ENCODE measurements around the gene GPX6. TPM values are rescaled to one million over a fixed set of nuclear protein-coding genes. Genes with fewer than 3 reads are reported as not detected.
A peak's percentile ranks its signal among the peaks of the same experiment; 100 is the strongest.

Gene GPX6
- total and polyA plus RNA-seq, 5 donors = not detected

- DNase-seq = peak in 1 of 3 donors; percentile 55
- 18% methylated on average over 31 of the region's 31 CpGs for WGBS
- Histone ChIP-seq H3K4me1 (ENCODE audit: control insufficient read depth, insufficient read depth, low read length) (no peaks in the 10 kb centered on the region), H3K9me3 (ENCODE audit: control insufficient read depth, low read length) (no peaks in the 10 kb centered on the region), H3K4me3 (ENCODE audit: low read length) (no peak overlapping the region), H3K27me3 (ENCODE audit: control insufficient read depth, insufficient read depth) (no peaks in the 10 kb centered on the region), H3K27ac (ENCODE audit: low read length) (no peak overlapping the region)
- intact Hi-C loops (cut with DNase I) = no loop called here
- ATAC-seq = no peak
These were observed 28.3 kb upstream of the GPX6 start for GRCh38 chr6:28543651-28544610.

- Histone ChIP-seq H3K27ac (ENCODE audit: low read length) (no peak overlapping the region), H3K4me3 (ENCODE audit: low read length) (no peak overlapping the region), H3K4me1 (ENCODE audit: control insufficient read depth, insufficient read depth, low read length) (no peaks in the 10 kb centered on the region), H3K27me3 (ENCODE audit: control insufficient read depth, insufficient read depth) (peaks cover 2% of the 10 kb centered on the region), H3K9me3 (ENCODE audit: control insufficient read depth, low read length) (no peaks in the 10 kb centered on the region)
- WGBS = 3% methylated on average over 30 of the region's 30 CpGs
- DNase-seq (peak in 1 of 3 donors; percentile 29), ATAC-seq (peak in 1 of 2 donors; percentile 80)
- intact Hi-C loops (cut with DNase I) = no loop called here
These were observed 27.1 kb upstream of the GPX6 start for GRCh38 chr6:28542440-28543296.

DNA sequence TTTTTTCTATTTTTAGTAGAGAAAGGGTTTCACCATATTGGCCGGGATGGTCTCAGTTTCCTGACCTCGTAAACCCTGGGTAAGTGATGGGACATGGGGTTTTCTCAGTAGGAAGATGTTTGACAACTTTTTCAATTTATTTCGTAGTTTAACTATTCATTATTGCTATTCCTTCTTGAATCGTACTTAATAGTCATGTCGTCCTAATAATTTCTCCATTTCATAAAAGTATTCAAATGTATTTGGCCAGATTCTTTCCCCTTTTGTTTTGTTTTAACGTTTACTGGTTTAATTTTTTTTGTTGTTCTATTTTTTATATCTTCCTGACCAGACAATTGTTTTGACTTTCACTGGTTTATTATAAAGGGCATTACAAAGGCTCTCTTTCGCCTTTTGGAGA lies 26.4 kb upstream of the GPX6 start:
- Histone ChIP-seq H3K4me3 (ENCODE audit: low read length) (no peak overlapping the region), H3K27me3 (ENCODE audit: control insufficient read depth, insufficient read depth) (peaks cover 2% of the 10 kb centered on the region), H3K4me1 (ENCODE audit: control insufficient read depth, insufficient read depth, low read length) (no peaks in the 10 kb centered on the region), H3K27ac (ENCODE audit: low read length) (no peak overlapping the region), H3K9me3 (ENCODE audit: control insufficient read depth, low read length) (no peaks in the 10 kb centered on the region)
- no peak for ATAC-seq
- intact Hi-C loops (cut with DNase I) = no loop called here
- 50% methylated on average over 7 of the region's 7 CpGs for WGBS
- no peak for DNase-seq

- ATAC-seq (no peak), DNase-seq (no peak)
- Histone ChIP-seq H3K4me1 (ENCODE audit: control insufficient read depth, insufficient read depth, low read length) (no peaks in the 10 kb centered on the region), H3K9me3 (ENCODE audit: control insufficient read depth, low read length) (no peaks in the 10 kb centered on the region), H3K4me3 (ENCODE audit: low read length) (no peak overlapping the region), H3K27me3 (ENCODE audit: control insufficient read depth, insufficient read depth) (peaks cover 2% of the 10 kb centered on the region), H3K27ac (ENCODE audit: low read length) (no peak overlapping the region)
- intact Hi-C loops (cut with DNase I) = no loop called here
- 37% methylated on average over 22 of the region's 22 CpGs for whole genome bisulfite sequencing
These were observed 22.0 kb upstream of the GPX6 start for GRCh38 chr6:28537509-28538140.

DNA sequence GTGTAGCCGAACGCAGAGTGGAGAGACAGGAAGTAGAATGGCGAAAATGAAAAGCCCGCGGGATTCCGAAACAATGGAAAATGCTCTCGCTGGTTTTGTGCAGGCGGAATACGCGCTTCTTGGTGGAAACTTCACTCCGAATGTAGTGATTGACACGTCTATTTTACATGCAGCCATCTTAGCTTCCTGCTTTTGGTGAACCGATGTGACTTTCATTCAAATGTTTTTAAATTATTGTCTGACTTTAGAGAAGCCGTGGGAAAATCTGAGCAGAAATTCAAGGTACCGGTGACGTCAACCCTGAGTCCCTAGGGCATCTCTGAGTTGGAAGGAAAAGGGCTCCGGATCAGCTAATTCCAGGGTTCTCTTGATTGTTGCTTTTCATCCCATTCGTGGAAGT lies 21.5 kb upstream of the GPX6 start:
- Histone ChIP-seq H3K4me1 (ENCODE audit: control insufficient read depth, insufficient read depth, low read length) (no peaks in the 10 kb centered on the region), H3K27me3 (ENCODE audit: control insufficient read depth, insufficient read depth) (peaks cover 2% of the 10 kb centered on the region), H3K27ac (ENCODE audit: low read length) (no peak overlapping the region), H3K4me3 (ENCODE audit: low read length) (no peak overlapping the region), H3K9me3 (ENCODE audit: control insufficient read depth, low read length) (no peaks in the 10 kb centered on the region)
- intact Hi-C loops (cut with DNase I) = no loop called here
- no peak for ATAC-seq
- 6% methylated on average over 18 of the region's 18 CpGs for WGBS
- DNase-seq = no peak

DNA sequence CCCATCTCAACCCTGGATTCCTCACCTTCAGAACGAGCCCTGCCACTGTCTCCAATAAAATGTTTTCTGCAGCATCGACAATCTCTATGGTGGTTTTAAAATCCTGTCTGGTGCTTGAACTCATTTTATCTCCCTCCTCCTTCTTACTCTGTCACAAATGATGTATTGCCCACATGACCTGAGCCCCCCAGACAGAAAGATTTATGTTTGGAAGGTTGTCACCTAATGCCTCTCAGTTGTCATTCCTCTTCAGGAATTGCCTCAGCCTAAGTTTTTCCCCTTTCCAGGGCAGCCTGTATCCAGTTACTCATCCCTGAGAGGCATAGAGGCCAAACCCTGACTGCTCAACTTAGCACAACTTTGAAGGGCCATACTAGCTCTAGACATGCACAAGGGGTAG lies 19.3 kb upstream of the GPX6 start:
- Histone ChIP-seq H3K9me3 (ENCODE audit: control insufficient read depth, low read length) (no peaks in the 10 kb centered on the region), H3K27ac (ENCODE audit: low read length) (no peak overlapping the region), H3K4me1 (ENCODE audit: control insufficient read depth, insufficient read depth, low read length) (no peaks in the 10 kb centered on the region), H3K4me3 (ENCODE audit: low read length) (no peak overlapping the region), H3K27me3 (ENCODE audit: control insufficient read depth, insufficient read depth) (peaks cover 2% of the 10 kb centered on the region)
- DNase-seq (no peak), ATAC-seq (no peak)
- intact Hi-C loops (cut with DNase I) = no loop called here
- WGBS = 36% methylated on average over 2 of the region's 2 CpGs

DNA sequence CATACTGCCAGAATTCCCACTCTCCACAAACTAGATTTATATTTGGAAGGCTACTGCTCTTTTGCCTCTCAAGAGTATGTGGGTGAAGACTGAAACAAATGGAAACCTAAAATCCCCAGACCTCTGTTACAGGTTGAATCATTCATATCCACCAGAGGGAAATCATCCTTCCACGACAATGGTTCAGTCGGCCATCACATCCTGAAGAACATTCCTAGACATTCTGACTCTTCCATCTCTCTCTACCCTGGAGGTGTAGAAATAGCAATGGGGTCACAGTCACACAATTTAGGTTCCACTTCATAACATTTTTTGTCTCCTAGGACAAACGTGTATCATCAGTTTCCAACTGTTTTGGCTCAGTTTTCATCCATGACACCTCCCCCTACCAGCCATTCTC lies 18.7 kb upstream of the GPX6 start:
- ATAC-seq (no peak), DNase-seq (no peak)
- no peak overlapping the region for H3K27ac ChIP-seq (ENCODE audit: low read length)
- no peaks in the 10 kb centered on the region for H3K4me1 ChIP-seq (ENCODE audit: control insufficient read depth, insufficient read depth, low read length)
- H3K27me3 ChIP-seq (ENCODE audit: control insufficient read depth, insufficient read depth) = peaks cover 2% of the 10 kb centered on the region
- no peak overlapping the region for H3K4me3 ChIP-seq (ENCODE audit: low read length)
- 63% methylated on average over 3 of the region's 3 CpGs for WGBS
- H3K9me3 ChIP-seq (ENCODE audit: control insufficient read depth, low read length) = no peaks in the 10 kb centered on the region
- intact Hi-C loops (cut with DNase I) = no loop called here

- H3K9me3 ChIP-seq (ENCODE audit: control insufficient read depth, low read length) = no peaks in the 10 kb centered on the region
- no peak overlapping the region for H3K27ac ChIP-seq (ENCODE audit: low read length)
- intact Hi-C loops (cut with DNase I) = no loop called here
- DNase-seq (no peak), ATAC-seq (no peak)
- WGBS = 70% methylated on average over 7 of the region's 7 CpGs
- no peak overlapping the region for H3K4me3 ChIP-seq (ENCODE audit: low read length)
- no peaks in the 10 kb centered on the region for H3K4me1 ChIP-seq (ENCODE audit: control insufficient read depth, insufficient read depth, low read length)
- no peaks in the 10 kb centered on the region for H3K27me3 ChIP-seq (ENCODE audit: control insufficient read depth, insufficient read depth)
These were observed 16.0 kb upstream of the GPX6 start for GRCh38 chr6:28531479-28532128.

DNA sequence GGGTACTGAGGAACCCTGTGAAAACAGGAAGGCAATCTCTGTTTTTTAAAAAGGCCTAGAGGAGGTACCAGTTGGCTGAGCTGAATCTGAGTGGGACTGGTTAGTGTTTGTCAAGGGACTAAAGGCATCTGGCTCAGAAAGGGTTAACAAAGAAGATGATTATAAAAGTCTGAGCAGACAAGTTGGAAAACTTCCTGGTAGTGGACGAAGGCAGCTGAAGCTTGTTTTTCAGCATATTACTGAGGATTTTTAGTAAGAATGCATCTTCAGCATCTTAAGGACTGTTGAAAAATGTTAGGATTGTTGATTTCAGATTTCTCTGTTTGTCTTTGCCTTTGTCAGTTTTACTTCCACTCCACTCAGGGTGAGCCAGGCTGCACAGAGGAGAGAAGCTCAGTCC lies 15.2 kb upstream of the GPX6 start:
- DNase-seq (no peak), ATAC-seq (no peak)
- 10% methylated on average over 1 of the region's 1 CpG for WGBS
- Histone ChIP-seq H3K27ac (ENCODE audit: low read length) (no peak overlapping the region), H3K27me3 (ENCODE audit: control insufficient read depth, insufficient read depth) (no peaks in the 10 kb centered on the region), H3K9me3 (ENCODE audit: control insufficient read depth, low read length) (no peaks in the 10 kb centered on the region), H3K4me3 (ENCODE audit: low read length) (no peak overlapping the region), H3K4me1 (ENCODE audit: control insufficient read depth, insufficient read depth, low read length) (no peaks in the 10 kb centered on the region)
- intact Hi-C loops (cut with DNase I) = no loop called here

- DNase-seq (no peak), ATAC-seq (no peak)
- Histone ChIP-seq H3K27me3 (ENCODE audit: control insufficient read depth, insufficient read depth) (no peaks in the 10 kb centered on the region), H3K9me3 (ENCODE audit: control insufficient read depth, low read length) (no peaks in the 10 kb centered on the region), H3K4me1 (ENCODE audit: control insufficient read depth, insufficient read depth, low read length) (no peaks in the 10 kb centered on the region), H3K27ac (ENCODE audit: low read length) (no peak within 1 kb of the TSS), H3K4me3 (ENCODE audit: low read length) (no peak within 1 kb of the TSS)
- 50% methylated on average over 10 of the region's 10 CpGs for WGBS
- intact Hi-C loops (cut with DNase I) = no loop called here
These were observed 10.0 kb upstream of the GPX6 start, which contains the start of gene GPX5 for GRCh38 chr6:28525496-28526039. Gene GPX5, plus strand, starts transcription at chr6:28525881. Its CDS starts 133 bp downstream, at chr6:28526014.

Measured in right cardiac atrium (tissue), 5 donors.